HG02884 (cell line): ENCODE data around the gene TENT5A.
A peak's percentile ranks its signal among the peaks of the same experiment; 100 is the strongest.
"Not testable (repeated sequence)": the region's sequence is repeated elsewhere in the genome, so short reads cannot be mapped to it uniquely, and the experiment has no call there.

Experiments
- ATAC-seq: cut with Tn5 transposase; IDR thresholded peaks from one replicate; pipeline ENCODE4 v1.9.1; 2021; ENCODE audit warnings: mild to moderate bottlenecking, moderate library complexity; ENCODE audit not compliant: unreplicated experiment

Gene TENT5A

GRCh38 chr6:81752084-81752920, at the start of gene TENT5A:
Gene TENT5A, minus strand, starts transcription at chr6:81752681. Its CDS starts 540 bp downstream, at chr6:81752141.
- ATAC-seq, result peak; percentile 69

DNA sequence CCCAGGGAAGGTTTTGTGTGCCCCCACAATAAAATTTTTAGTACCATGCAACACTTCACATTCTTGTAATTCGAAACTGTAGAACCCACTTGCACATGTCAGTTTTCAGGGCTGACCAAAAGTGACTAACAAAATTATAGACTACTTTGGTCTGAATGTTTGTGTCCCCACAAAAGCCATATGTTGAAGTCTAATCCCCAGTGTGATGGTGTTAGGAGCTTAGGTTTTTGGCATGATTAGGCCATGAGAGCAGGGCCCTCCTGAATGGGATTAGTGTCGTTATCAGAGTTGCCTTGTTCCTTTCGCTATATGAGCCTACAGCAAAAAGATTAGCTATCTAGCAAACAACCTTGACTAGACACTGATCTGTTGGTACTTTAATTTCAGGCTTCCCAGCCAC, 49.0 kb upstream of the TENT5A start:
- no peak for ATAC-seq

DNA sequence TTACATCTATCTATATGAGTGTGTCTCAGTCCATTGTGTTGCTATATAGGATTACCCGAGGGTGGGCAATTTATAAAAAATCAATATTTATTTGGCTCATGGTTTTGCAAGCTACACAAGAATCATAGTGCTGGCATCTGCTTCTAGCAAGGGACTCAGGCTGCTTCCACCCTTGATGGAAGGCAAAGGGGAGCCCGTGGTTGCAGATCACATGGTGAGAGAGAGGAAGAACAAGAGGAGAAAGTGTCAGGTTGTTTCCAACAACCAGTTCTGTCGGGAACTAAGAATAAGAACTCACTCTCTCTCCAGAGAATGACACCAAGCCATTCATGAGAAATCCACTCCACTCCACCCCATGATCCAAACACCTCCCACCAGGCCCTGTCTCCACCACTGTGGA, 48.2 kb upstream of the TENT5A start:
- no peak for ATAC-seq

DNA sequence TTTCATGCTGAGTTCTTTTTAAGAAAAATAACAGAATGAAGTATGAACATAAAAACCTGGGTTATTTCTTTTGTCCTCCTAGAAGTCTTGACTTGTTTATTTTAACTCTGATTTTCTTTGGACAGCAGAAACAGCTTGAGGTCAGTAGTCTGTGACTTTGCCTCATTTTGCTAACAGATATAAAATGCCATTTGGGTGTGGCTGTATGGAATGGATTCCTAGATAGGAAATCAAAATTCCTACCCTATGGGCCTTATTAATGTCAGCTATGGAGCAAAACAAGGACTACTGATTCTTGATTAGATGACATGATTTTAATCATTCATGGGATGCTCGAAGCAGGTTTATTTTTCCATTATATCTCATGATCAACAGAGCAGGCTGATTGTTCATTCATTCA, 46.8 kb upstream of the TENT5A start:
- ATAC-seq, result no peak

DNA sequence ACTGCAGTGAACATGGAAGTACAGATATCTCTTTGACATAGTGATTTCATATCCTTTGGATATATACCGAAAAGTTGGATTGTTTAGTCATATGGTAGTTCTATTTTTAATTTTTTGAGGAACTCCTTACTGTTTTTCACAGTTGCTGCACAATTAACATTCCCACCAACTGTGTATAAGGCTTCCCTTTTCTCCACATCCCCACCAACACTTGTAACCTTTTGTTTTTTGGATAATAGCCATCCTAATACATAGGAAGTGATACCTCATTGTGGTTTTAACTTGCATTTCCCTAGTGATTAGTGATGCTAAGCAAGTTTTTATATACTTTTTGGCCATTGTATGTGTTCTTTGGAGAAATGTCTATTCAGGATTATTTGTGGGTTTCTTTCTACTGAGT, 45.1 kb upstream of the TENT5A start:
- no peak for ATAC-seq

- ATAC-seq, result no peak
These were observed 43.4 kb upstream of the TENT5A start for GRCh38 chr6:81795890-81796289.

- ATAC-seq, result no peak
These were observed 41.5 kb upstream of the TENT5A start for GRCh38 chr6:81793821-81794475.

- ATAC-seq, result no peak
These were observed 40.3 kb upstream of the TENT5A start for GRCh38 chr6:81792826-81793225.

DNA sequence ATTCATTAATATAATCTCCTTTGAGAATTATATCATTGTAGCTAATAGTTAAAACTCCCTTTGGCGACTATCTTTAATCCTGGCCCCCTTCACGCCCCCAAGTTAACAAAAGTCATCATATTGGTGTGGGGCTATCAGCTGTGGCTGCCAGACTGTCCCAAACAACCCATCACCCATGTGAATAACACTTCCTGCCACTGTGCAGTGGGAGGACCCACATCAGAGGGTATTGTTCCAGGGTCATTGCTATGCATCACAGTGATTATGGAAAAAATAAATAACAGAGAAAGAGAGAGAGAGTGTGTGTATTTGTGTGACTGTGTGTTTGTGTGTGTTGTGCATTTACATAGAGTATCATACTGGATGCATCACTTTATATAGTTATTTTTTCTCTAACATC, 39.3 kb upstream of the TENT5A start:
- no peak for ATAC-seq

GRCh38 chr6:81790034-81790433, 37.6 kb upstream of the TENT5A start:
- no peak for ATAC-seq

GRCh38 chr6:81789291-81789690, 36.8 kb upstream of the TENT5A start:
- ATAC-seq, result no peak

DNA sequence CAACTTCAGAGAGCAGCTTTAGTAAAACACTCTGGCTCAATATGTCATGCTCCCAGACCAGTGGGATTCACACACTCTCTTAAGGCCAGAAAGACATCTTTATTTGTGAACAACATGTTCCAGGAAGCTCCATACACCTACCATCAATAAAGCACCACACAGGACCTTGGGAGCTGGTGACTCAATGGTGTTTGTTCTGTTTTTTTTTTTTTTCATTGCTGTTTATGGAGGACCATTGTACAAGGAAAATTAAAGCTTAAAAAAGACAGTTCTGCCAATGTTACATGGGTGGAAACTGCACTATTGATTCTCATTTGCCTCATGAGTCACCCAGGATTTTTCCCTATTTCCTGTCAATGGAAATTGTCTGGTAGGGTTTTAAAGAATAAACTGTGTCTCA, 36.3 kb upstream of the TENT5A start:
- ATAC-seq, result no peak

- no peak for ATAC-seq
These were observed 35.0 kb upstream of the TENT5A start for GRCh38 chr6:81787313-81788068.

DNA sequence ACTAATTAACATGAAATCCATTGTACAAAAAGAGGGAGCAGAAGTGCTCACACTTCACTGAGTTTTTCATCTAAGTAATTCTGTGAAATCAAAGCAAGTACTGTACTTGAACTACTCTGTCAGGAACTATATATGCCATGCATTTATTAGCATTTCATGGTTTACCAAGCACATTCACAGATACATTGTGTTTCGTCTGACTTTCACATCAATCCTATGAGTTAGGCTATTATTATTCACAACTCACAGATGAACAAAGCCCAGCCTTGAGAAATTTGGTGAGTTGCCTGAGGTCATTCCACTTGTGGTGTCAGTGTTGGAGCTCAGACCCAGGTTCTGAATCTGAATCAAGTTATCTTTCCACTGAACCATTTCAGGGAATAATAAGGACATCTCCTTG, 33.7 kb upstream of the TENT5A start:
- no peak for ATAC-seq

- no peak for ATAC-seq
These were observed 32.9 kb upstream of the TENT5A start for GRCh38 chr6:81785377-81785776.

GRCh38 chr6:81783893-81784292, 31.4 kb upstream of the TENT5A start:
- no peak for ATAC-seq

GRCh38 chr6:81781624-81782023, 29.1 kb upstream of the TENT5A start:
- no peak for ATAC-seq

DNA sequence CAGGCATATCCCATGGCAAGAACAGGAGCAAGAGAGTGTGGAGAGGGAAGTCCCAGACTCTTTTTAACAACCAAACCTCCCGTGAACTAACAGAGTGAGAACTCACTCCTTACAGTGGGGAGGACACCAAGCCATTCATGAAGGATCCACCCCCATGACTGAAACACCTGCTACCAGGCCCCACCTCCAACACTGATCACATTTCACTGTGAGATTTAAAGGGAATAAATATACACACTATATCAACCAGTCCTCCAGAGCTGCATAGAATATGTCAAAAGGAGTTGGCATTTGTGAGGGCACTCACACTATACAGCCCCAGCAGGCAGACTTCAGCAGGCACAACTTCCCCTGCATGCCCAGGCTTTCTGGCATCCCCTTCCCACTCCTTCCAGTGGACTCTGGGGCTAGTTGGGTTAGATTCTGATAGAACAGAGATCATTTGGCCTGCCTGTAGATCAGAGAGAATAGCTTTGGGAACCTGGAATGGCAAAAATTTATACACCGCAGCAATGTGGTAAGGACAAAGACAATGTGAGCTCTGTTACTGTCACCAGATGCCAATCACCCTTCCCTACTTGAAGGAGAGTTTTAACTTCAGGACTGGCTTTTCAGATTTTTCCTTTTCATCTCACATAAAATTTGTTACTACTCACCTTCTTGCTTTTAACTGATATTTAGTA, 25.2 kb upstream of the TENT5A start:
- ATAC-seq, result no peak

GRCh38 chr6:81776219-81776618, 23.7 kb upstream of the TENT5A start:
- not testable (repeated sequence) for ATAC-seq

- ATAC-seq, result no peak
These were observed 22.1 kb upstream of the TENT5A start for GRCh38 chr6:81774542-81774941.

GRCh38 chr6:81773887-81774286, 21.4 kb upstream of the TENT5A start:
- no peak for ATAC-seq
